C4-2B (cell line): ENCODE measurements around the gene HAUS2.

Experiments
- CTCF ChIP-seq: fragments of 450-650 bp; conservative IDR thresholded peaks from 2 replicates; pipeline ENCODE4 v1.5.1; 2017; ENCODE audit warnings: mild to moderate bottlenecking
- ZFX ChIP-seq: fragments of 450-650 bp; IDR thresholded peaks from 2 replicates; pipeline ENCODE4 v1.6.1; 2017

GRCh38 chr15:42510258-42511006 is 38.2 kb upstream of the HAUS2 start:
- TF ChIP-seq CTCF = no peak
- no peak for TF ChIP-seq ZFX
